H9 (cell line): ENCODE measurements around the gene MYOM1. TPM values are rescaled to one million over a fixed set of nuclear protein-coding genes. Genes with fewer than 3 reads are reported as not detected.

ENCODE experiments used
- DNase-seq: peaks from one replicate; pipeline ENCODE4 v3.0.0-alpha.2; 2017
- H2AFZ ChIP-seq: one replicate; pipeline ENCODE4 v1.6.1; 2013; ENCODE audit warnings: mild to moderate bottlenecking, low read length, control low read depth, moderate library complexity
- H2AK5ac ChIP-seq: 2 replicates; pipeline ENCODE4 v1.6.1; 2013; ENCODE audit warnings: low read length, control low read depth, mixed read lengths; ENCODE audit not compliant: insufficient read length
- H2BK120ac ChIP-seq: one replicate; pipeline ENCODE4 v1.6.1; 2013; ENCODE audit warnings: low read depth, mild to moderate bottlenecking, low read length, control low read depth, inconsistent platforms; ENCODE audit not compliant: poor library complexity, severe bottlenecking
- H2BK12ac ChIP-seq: 2 replicates; pipeline ENCODE4 v1.6.1; 2013; ENCODE audit warnings: low read length, control low read depth, mixed read lengths, low read depth; ENCODE audit not compliant: insufficient read length
- H2BK15ac ChIP-seq: 2 replicates; pipeline ENCODE4 v1.6.1; 2013; ENCODE audit warnings: low read depth, low read length, control low read depth
- H2BK20ac ChIP-seq: one replicate; pipeline ENCODE4 v1.6.1; 2013; ENCODE audit warnings: low read depth, mild to moderate bottlenecking, low read length, control low read depth, inconsistent platforms; ENCODE audit not compliant: poor library complexity, severe bottlenecking
- H2BK5ac ChIP-seq: 2 replicates; pipeline ENCODE4 v1.6.1; 2013; ENCODE audit warnings: low read length, control low read depth, mixed read lengths; ENCODE audit not compliant: insufficient read length
- H3K14ac ChIP-seq: 2 replicates; pipeline ENCODE4 v1.6.1; 2013; ENCODE audit warnings: low read length, control low read depth; ENCODE audit not compliant: insufficient read depth
- H3K18ac ChIP-seq: 2 replicates; pipeline ENCODE4 v1.6.1; 2013; ENCODE audit warnings: low read depth, mild to moderate bottlenecking, mixed read lengths, low read length, control low read depth; ENCODE audit not compliant: insufficient read length
- H3K23ac ChIP-seq: 2 replicates; pipeline ENCODE4 v1.6.1; 2013; ENCODE audit warnings: low read length, control low read depth, mixed read lengths, low read depth; ENCODE audit not compliant: insufficient read length
- H3K23me2 ChIP-seq: 2 replicates; pipeline ENCODE4 v1.6.1; 2013; ENCODE audit warnings: low read depth, mild to moderate bottlenecking, mixed read lengths, low read length, control low read depth; ENCODE audit not compliant: insufficient read length, poor library complexity, severe bottlenecking
- H3K27ac ChIP-seq: 2 replicates; pipeline ENCODE4 v1.5.1; 2013; ENCODE audit warnings: low read length, control low read depth, mixed read lengths, low read depth; ENCODE audit not compliant: insufficient read length
- H3K27me3 ChIP-seq: 2 replicates; pipeline ENCODE4 v1.6.1; 2013; ENCODE audit warnings: low read length, control low read depth, inconsistent platforms; ENCODE audit not compliant: insufficient read depth
- H3K4ac ChIP-seq: 2 replicates; pipeline ENCODE4 v1.6.1; 2013; ENCODE audit warnings: low read depth, mild to moderate bottlenecking, control low read depth, inconsistent platforms, low read length, moderate library complexity
- H3K4me1 ChIP-seq: 2 replicates; pipeline ENCODE4 v1.6.1; 2013; ENCODE audit warnings: low read length, control low read depth, inconsistent platforms; ENCODE audit not compliant: insufficient read depth
- H3K4me2 ChIP-seq: 2 replicates; pipeline ENCODE4 v1.6.1; 2013; ENCODE audit warnings: low read length, control low read depth, mixed read lengths; ENCODE audit not compliant: insufficient read length, insufficient read depth
- H3K56ac ChIP-seq: 2 replicates; pipeline ENCODE4 v1.6.1; 2013; ENCODE audit warnings: low read depth, mild to moderate bottlenecking, mixed read lengths, low read length, control low read depth; ENCODE audit not compliant: insufficient read length
- H3K79me1 ChIP-seq: 2 replicates; pipeline ENCODE4 v1.6.1; 2013; ENCODE audit warnings: low read depth, mild to moderate bottlenecking, moderate library complexity, low read length, control low read depth, inconsistent platforms; ENCODE audit not compliant: insufficient read depth, poor library complexity, severe bottlenecking
- H3K79me2 ChIP-seq: 2 replicates; pipeline ENCODE4 v1.6.1; 2013; ENCODE audit warnings: low read length, control low read depth, inconsistent platforms; ENCODE audit not compliant: insufficient read depth
- H3K9ac ChIP-seq: 2 replicates; pipeline ENCODE4 v1.6.1; 2013; ENCODE audit warnings: low read length, control low read depth, mixed read lengths; ENCODE audit not compliant: insufficient read length; ENCODE audit errors: extremely low read depth
- H3K9me3 ChIP-seq: one replicate; pipeline ENCODE4 v1.6.1; 2013; ENCODE audit warnings: low read depth, low read length, inconsistent platforms; ENCODE audit not compliant: control insufficient read depth
- H3T11ph ChIP-seq: one replicate; pipeline ENCODE4 v1.6.1; 2013; ENCODE audit warnings: mild to moderate bottlenecking, low read length, control low read depth, inconsistent platforms
- H4K20me1 ChIP-seq: one replicate; pipeline ENCODE4 v1.6.1; 2013; ENCODE audit not compliant: control insufficient read depth, insufficient read length, insufficient read depth
- H4K5ac ChIP-seq: 2 replicates; pipeline ENCODE4 v1.6.1; 2013; ENCODE audit warnings: low read depth, mild to moderate bottlenecking, mixed read lengths, low read length, control low read depth; ENCODE audit not compliant: insufficient read length
- H4K8ac ChIP-seq: replicated peaks from 2 replicates; pipeline ENCODE4 v1.6.1; 2013; ENCODE audit warnings: low read length, control low read depth, mixed read lengths, low read depth; ENCODE audit not compliant: insufficient read length
- H4K91ac ChIP-seq: 2 replicates; pipeline ENCODE4 v1.6.1; 2013; ENCODE audit warnings: low read depth, mild to moderate bottlenecking, moderate library complexity, mixed read lengths, low read length, control low read depth; ENCODE audit not compliant: insufficient read length
- H3K27ac Mint-ChIP-seq, 3 experiments: 2 replicates in 2 of 3; 3 replicates in 1 of 3; pipeline ENCODE4 v1.8.0; 2020 to 2021; ENCODE audit warnings: mixed read lengths in 3 of 3, mild to moderate bottlenecking in 1 of 3, moderate library complexity in 1 of 3
- H3K27me3 Mint-ChIP-seq: 2 replicates; pipeline ENCODE4 v1.8.0; 2021; ENCODE audit warnings: low read depth, mild to moderate bottlenecking, moderate library complexity, mixed read lengths
- H3K36me3 Mint-ChIP-seq, 3 experiments: 2 replicates in 2 of 3; 3 replicates in 1 of 3; pipeline ENCODE4 v1.8.0; 2020 to 2021; ENCODE audit warnings: low read depth in 3 of 3, mixed read lengths in 3 of 3; ENCODE audit not compliant: insufficient read depth in 1 of 3
- H3K4me1 Mint-ChIP-seq, 2 experiments: 2 replicates each; pipeline ENCODE4 v1.8.0; 2020; ENCODE audit warnings: mixed read lengths in 2 of 2
- H3K4me3 Mint-ChIP-seq, 2 experiments: 2 replicates in 1 of 2; 3 replicates in 1 of 2; pipeline ENCODE4 v1.8.0; 2020 to 2021; ENCODE audit warnings: mild to moderate bottlenecking in 2 of 2, mixed read lengths in 2 of 2, moderate library complexity in 1 of 2
- H3K9me3 Mint-ChIP-seq, 2 experiments: 2 replicates in 1 of 2; 3 replicates in 1 of 2; pipeline ENCODE4 v1.8.0; 2020; ENCODE audit warnings: mild to moderate bottlenecking in 2 of 2, mixed read lengths in 2 of 2, moderate library complexity in 1 of 2
- WGBS: extraction: QIAGEN DNeasy Blood & Tissue Kit; methylation state at CpG from one replicate; pipeline ENCODE4 v1.1.7; 2013; ENCODE audit warnings: missing lambda C conversion rate, low lambda C conversion rate, mixed read lengths; ENCODE audit not compliant: insufficient read length; ENCODE audit errors: extremely low coverage; 5-methylcytosine and 5-hydroxymethylcytosine counted together
- total RNA-seq: library from RNA; stranded (reverse); gene quantifications from 2 replicates; pipeline ENCODE4 v1.2.1, GENCODE V29; 2021
- TF ChIP-seq, protein P1 (sequence below): fragments of 200-600 bp; sonication (generic); conservative IDR thresholded peaks from 3 replicates; pipeline ENCODE4 v1.8.0; 2021; ENCODE audit warnings: antibody characterized with exemption, mild to moderate bottlenecking

The MYOM1 gene
- total RNA-seq, 1 experiment from 2014 or later, result 0.17 TPM

DNA sequence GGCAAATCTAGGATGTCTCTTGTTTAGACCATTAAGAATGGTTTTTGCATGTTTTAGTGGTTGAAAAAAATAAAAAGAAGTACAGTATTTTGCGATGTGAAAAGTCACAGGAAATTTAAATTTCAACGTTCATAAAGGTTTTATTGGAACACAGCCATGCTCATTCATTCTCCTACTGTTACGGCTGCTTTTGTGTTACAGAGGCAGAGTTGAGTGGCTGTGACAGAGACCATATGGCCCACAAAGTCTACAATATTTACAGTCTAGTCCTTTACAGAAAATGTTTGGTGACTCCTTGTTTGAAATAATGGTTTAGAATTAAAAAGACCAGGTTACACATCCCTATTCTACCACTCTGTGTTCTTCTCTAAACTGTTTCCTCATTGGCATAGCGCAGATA is 48.1 kb downstream of the MYOM1 start:
- Histone ChIP-seq H3K14ac (no peak overlapping the region), H3K9me3 (no peaks in the 10 kb centered on the region), H3K79me1 (no peaks in the 10 kb centered on the region), H4K8ac (no peak overlapping the region), H3K9ac (no peak overlapping the region), H3K56ac (no peak overlapping the region), H3T11ph (no peak overlapping the region), H3K23ac (no peak overlapping the region), H4K20me1 (no peaks in the 10 kb centered on the region), H4K5ac (no peak overlapping the region), H2BK12ac (no peak overlapping the region), H3K4me1 (no peaks in the 10 kb centered on the region), H2BK5ac (no peak overlapping the region), H3K23me2 (no peaks in the 10 kb centered on the region), H3K18ac (no peak overlapping the region), H3K4ac (no peak overlapping the region), H2BK20ac (no peak overlapping the region), H3K4me2 (no peak overlapping the region), H3K79me2 (no peaks in the 10 kb centered on the region), H3K27ac (no peak overlapping the region), H4K91ac (no peak overlapping the region), H3K27me3 (no peaks in the 10 kb centered on the region), H2AK5ac (no peak overlapping the region), H2BK15ac (no peak overlapping the region), H2AFZ (no peak overlapping the region), H2BK120ac (no peak overlapping the region)
- no peaks in the 10 kb centered on the region; the same call in 1 of the 2 replicates for H3K27me3 Mint-ChIP-seq
- no peak overlapping the region for H3K4me3 Mint-ChIP-seq
- TF ChIP-seq, protein P1, sequence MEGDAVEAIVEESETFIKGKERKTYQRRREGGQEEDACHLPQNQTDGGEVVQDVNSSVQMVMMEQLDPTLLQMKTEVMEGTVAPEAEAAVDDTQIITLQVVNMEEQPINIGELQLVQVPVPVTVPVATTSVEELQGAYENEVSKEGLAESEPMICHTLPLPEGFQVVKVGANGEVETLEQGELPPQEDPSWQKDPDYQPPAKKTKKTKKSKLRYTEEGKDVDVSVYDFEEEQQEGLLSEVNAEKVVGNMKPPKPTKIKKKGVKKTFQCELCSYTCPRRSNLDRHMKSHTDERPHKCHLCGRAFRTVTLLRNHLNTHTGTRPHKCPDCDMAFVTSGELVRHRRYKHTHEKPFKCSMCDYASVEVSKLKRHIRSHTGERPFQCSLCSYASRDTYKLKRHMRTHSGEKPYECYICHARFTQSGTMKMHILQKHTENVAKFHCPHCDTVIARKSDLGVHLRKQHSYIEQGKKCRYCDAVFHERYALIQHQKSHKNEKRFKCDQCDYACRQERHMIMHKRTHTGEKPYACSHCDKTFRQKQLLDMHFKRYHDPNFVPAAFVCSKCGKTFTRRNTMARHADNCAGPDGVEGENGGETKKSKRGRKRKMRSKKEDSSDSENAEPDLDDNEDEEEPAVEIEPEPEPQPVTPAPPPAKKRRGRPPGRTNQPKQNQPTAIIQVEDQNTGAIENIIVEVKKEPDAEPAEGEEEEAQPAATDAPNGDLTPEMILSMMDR, result no peak
- no peaks in the 10 kb centered on the region for H3K9me3 Mint-ChIP-seq
- no peaks in the 10 kb centered on the region for H3K4me1 Mint-ChIP-seq
- no peak for DNase-seq
- no peaks in the 10 kb centered on the region for H3K36me3 Mint-ChIP-seq
- no peak overlapping the region for H3K27ac Mint-ChIP-seq
- no CpG with 5 or more reads among the region's 4 CpGs for WGBS
